PFSK-1 (cell line): ENCODE results near the gene MST1.

ENCODE experiments used
- FOXP2 ChIP-seq: optimal IDR thresholded peaks from 2 replicates; pipeline ENCODE3; 2011; ENCODE audit warnings: borderline replicate concordance, control low read depth, inconsistent platforms; ENCODE audit not compliant: insufficient read depth; ENCODE audit errors: extremely low read length, extremely low read depth
- POLR2AphosphoS5 ChIP-seq: IDR thresholded peaks from 2 replicates; pipeline ENCODE4 v1.6.1; 2012; ENCODE audit warnings: low read depth, mild to moderate bottlenecking, control low read depth, low read length, moderate library complexity
- REST ChIP-seq, 2 experiments: IDR thresholded peaks; 2 replicates each; pipeline versions ENCODE4 v1.6.1 to v1.8.0; 2011 to 2012; ENCODE audit warnings: low read depth in 2 of 2, low read length in 2 of 2, control low read depth in 1 of 2, inconsistent platforms in 1 of 2, mild to moderate bottlenecking in 1 of 2, moderate library complexity in 1 of 2; ENCODE audit not compliant: insufficient read depth in 1 of 2
- SIN3A ChIP-seq: IDR thresholded peaks from 2 replicates; pipeline ENCODE4 v1.6.1; 2012; ENCODE audit warnings: mild to moderate bottlenecking, low read length, moderate library complexity, borderline replicate concordance; ENCODE audit not compliant: insufficient read depth
- TAF1 ChIP-seq: IDR thresholded peaks from 2 replicates; pipeline ENCODE4 v1.6.1; 2012; ENCODE audit warnings: low read length, control low read depth, borderline replicate concordance; ENCODE audit not compliant: insufficient read depth

Gene MST1

GRCh38 chr3:49732597-49732996 is 43.3 kb upstream of the MST1 start:
- TF ChIP-seq REST (IDR thresholded peaks at IDR 0.05; ENCODE audit: insufficient read depth in 1 of 2, low read depth in 2 of 2, low read length in 2 of 2) (no peak), FOXP2 (no peak), POLR2AphosphoS5 (no peak), SIN3A (no peak), TAF1 (no peak)

- TF ChIP-seq REST (IDR thresholded peaks at IDR 0.05; ENCODE audit: insufficient read depth in 1 of 2, low read depth in 2 of 2, low read length in 2 of 2) (no peak), TAF1 (no peak), POLR2AphosphoS5 (no peak), FOXP2 (no peak), SIN3A (no peak)
Measured at GRCh38 chr3:49729966-49730609, 40.8 kb upstream of the MST1 start.

GRCh38 chr3:49727924-49728361 is 38.7 kb upstream of the MST1 start:
- TF ChIP-seq FOXP2 (no peak), POLR2AphosphoS5 (no peak), SIN3A (no peak), TAF1 (no peak), REST (IDR thresholded peaks at IDR 0.05; ENCODE audit: insufficient read depth in 1 of 2, low read depth in 2 of 2, low read length in 2 of 2) (no peak)

GRCh38 chr3:49727154-49727923 is 38.1 kb upstream of the MST1 start:
- no peak for TF ChIP-seq REST (IDR thresholded peaks at IDR 0.05; ENCODE audit: insufficient read depth in 1 of 2, low read depth in 2 of 2, low read length in 2 of 2)
- no peak for TF ChIP-seq POLR2AphosphoS5
